Coronary artery (tissue), 2 donors: ENCODE data around the gene UNC45A.

Experiments used
- DNase-seq: peaks from one replicate; pipeline ENCODE4 v3.0.0-alpha.2; 2017; ENCODE audit warnings: low spot score
- H3K27ac ChIP-seq, 2 donors: fragments of 200-600 bp; sonication (generic); one replicate each; pipeline ENCODE4 v1.5.1; 2016 to 2019
- H3K4me3 ChIP-seq: fragments of 200-600 bp; sonication (generic); 2 replicates; pipeline ENCODE4 v1.5.1; 2016; ENCODE audit warnings: mild to moderate bottlenecking, moderate library complexity
- CTCF ChIP-seq: fragments of 200-600 bp; sonication (generic); IDR thresholded peaks from one replicate; pipeline ENCODE4 v1.5.1; 2019; ENCODE audit warnings: antibody characterized with exemption

UNC45A gene

DNA sequence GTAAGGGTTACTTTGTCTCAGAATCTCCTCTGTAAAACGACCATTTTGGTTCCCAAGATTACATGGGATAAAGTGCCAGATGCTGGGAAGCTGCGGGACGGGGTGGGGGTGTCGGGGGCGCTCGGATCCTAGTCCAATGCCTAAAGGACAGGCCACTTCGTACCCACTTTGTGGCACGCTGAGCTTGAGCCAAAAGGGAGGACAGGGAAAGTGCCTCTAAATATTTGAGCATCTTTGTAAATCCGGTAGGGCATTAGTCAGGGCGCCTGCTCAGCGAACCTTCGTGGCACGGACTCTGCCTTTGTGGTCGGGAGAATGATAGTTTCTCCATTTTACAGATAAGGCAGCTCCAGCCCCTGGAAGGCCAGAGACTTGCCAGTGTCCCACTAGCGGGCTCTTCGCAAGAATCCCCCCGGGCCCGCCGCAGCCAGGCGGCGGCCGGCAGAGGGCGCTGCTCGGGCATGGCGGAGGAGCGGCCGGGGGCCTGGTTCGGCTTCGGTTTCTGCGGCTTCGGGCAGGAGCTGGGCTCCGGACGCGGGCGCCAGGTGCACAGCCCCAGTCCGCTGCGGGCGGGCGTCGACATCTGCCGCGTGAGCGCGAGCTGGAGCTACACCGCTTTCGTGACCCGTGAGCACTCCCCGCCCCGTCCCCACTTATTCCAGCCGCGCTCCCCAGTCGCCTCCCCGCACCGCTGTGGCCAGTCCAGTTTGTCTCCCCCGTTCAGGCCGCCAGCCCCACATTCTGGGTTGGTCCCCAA lies 21.4 kb downstream of the UNC45A start:
- peak overlapping the region; percentile 79 for H3K4me3 ChIP-seq
- DNase-seq: no peak

DNA sequence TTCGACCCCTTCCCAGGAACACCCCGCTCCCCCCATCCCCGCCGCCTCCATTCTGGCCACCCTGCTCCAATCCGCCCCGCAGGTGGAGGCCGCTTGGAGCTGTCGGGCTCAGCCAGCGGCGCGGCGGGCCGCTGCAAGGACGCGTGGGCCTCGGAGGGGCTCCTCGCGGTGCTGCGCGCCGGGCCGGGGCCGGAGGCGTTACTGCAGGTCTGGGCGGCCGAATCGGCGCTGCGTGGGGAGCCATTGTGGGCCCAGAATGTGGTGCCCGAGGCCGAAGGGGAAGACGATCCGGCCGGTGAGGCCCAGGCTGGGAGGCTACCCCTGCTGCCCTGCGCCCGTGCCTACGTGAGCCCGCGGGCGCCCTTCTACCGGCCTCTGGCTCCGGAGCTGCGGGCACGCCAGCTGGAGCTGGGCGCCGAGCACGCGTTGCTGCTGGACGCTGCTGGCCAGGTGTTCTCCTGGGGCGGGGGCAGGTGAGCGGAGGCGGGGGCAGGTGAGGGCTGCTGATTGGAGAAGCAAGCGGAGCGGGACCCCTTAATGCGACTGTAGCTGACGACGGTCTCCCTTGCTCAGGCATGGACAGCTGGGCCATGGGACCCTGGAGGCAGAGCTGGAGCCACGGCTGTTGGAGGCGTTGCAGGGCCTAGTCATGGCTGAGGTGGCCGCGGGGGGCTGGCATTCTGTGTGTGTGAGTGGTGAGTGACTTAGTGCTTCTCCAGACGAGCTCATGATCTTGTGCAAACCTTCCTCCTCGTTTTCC lies 22.1 kb downstream of the UNC45A start:
- peak overlapping the region; percentile 79 for H3K4me3 ChIP-seq
- H3K27ac ChIP-seq: peak overlapping the region; percentile 67 to 80
- TF ChIP-seq CTCF: no peak
- no peak for DNase-seq

More for the DNA sequence above, 21.4 kb downstream of the UNC45A start:
- TF ChIP-seq CTCF: peak; percentile 97
- peak overlapping the region; percentile 67 to 80 for H3K27ac ChIP-seq

- Histone ChIP-seq H3K4me3 (peak overlapping the region; percentile 79), H3K27ac (peak overlapping the region; percentile 67 to 80)
- no peak for TF ChIP-seq CTCF
- no peak for DNase-seq
Observed at GRCh38 chr15:90957791-90958190, 22.7 kb downstream of the UNC45A start.

DNA sequence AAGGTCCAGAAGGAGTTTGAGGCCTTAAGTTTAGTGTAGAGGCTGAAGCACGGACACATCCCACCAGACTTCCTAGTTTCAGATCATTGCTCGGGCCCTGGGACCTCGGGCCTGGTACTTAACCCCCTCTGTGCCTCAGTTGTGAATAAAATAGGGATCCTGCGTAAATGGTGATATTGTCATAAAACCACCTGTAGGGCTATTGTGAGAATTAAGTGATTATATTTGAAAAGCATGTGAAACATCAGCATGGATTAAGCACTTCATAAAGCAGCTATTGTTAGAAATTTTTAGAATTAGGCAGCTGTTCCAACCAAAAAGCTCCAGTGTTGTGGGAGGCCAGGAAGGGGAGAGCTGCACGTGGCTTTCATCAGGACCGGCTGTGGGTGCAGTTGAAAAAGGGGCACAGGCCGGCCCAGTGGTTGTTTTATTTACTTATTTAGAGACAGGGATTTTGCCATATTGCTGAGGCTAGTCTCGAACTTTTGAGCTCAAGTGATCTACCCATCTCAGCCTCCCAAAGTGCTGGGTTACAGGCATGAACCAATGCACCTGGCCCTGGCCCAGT lies 24.0 kb downstream of the UNC45A start:
- TF ChIP-seq CTCF: no peak
- Histone ChIP-seq H3K27ac (peak overlapping the region; percentile 84 to 87), H3K4me3 (no peak overlapping the region)
- no peak for DNase-seq

DNA sequence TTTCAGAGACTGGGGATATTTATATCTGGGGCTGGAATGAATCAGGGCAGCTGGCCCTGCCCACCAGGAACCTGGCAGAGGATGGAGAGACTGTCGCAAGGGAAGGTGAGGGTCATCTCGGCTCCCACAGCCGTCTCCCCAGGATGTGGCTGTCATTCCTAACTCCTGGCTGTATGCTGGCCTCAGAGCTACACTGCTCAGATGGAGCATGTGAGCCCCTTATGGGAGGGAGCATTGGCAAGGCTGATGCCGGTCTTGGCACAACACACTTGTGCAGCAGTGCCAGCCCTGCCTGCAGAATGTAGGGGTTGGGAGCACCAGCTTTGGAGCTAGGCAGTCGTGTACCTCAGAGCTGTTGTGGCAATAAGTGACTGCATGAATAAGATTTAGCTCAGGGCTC lies 24.8 kb downstream of the UNC45A start:
- DNase-seq: peak; percentile 93
- no peak for TF ChIP-seq CTCF
- H3K4me3 ChIP-seq: no peak overlapping the region
- peak overlapping the region; percentile 84 to 87 for H3K27ac ChIP-seq

DNA sequence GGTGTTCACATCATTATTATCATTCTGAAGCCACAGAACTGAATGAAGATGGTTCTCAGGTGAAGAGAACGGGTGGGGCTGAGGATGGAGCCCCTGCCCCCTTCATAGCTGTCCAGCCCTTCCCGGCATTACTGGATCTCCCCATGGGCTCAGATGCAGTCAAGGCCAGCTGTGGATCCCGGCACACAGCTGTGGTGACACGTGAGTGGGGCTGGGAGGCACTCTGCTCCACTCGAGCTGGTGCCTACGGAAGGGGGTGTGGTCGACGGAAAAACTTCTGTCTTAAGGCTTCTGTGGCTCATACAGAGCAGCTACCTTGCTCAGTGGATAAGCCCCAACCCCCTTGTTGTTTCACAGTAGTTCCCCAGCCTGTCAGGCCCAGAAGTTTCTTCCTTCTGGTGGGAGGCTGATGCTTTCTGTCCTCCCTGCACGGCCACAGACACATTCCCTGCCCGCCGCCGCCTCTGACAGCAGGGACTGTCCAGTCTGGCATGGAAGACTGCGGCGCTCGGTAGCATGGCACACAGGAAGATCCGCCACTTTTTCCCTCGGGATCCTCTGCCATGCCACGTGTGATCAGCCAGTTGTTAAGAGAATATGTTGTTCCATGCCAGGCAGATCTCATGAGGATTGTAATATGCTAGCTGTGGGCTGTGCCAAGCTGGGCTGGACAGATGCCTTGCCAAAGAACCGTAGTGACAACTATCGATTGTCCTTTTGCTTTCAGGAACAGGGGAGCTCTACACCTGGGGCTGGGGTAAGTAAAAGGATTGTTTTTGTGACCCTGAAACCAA lies 25.4 kb downstream of the UNC45A start:
- no peak for TF ChIP-seq CTCF
- no peak for DNase-seq
- Histone ChIP-seq H3K4me3 (peak overlapping the region; percentile 36), H3K27ac (peak overlapping the region; percentile 84 to 87)
